Kidney (tissue), 14 donors: ENCODE data around the gene DIPK2B. TPM values are rescaled to one million over a fixed set of nuclear protein-coding genes. Genes with fewer than 3 reads are reported as not detected.

Source experiments
- DNase-seq, 5 donors: peaks; one replicate each; pipeline ENCODE4 v3.0.0-alpha.2; 2013 to 2020
- FAIRE-seq: peaks from 2 replicates; lab custom pipeline; 2012; peaks lifted over from hg19 to GRCh38; lab: Jason Lieb, UNC
- H3K27ac ChIP-seq, 2 donors: one replicate each; pipeline ENCODE4 v1.7.0; 2013; ENCODE audit warnings: low read depth in 2 of 2, low read length in 2 of 2, inconsistent platforms in 1 of 2
- H3K27me3 ChIP-seq: one replicate; pipeline ENCODE4 v1.7.1; 2013; ENCODE audit warnings: low read length, inconsistent platforms; ENCODE audit not compliant: control insufficient read depth, insufficient read depth
- H3K36me3 ChIP-seq, 3 donors: one replicate each; pipeline versions ENCODE4 v1.7.0 to v1.7.1; 2013; ENCODE audit warnings: low read length in 3 of 3, control low read depth in 1 of 3, inconsistent platforms in 1 of 3; ENCODE audit not compliant: insufficient read depth in 3 of 3, control insufficient read depth in 2 of 3
- H3K4me1 ChIP-seq, 3 donors: one replicate each; pipeline versions ENCODE4 v1.7.0 to v1.7.1; 2013; ENCODE audit warnings: low read length in 3 of 3, inconsistent platforms in 1 of 3, low read depth in 1 of 3; ENCODE audit not compliant: control insufficient read depth in 2 of 3, insufficient read depth in 2 of 3
- H3K4me3 ChIP-seq, 3 donors: one replicate each; pipeline versions ENCODE4 v1.7.0 to v1.8.1; 2013; ENCODE audit warnings: low read length in 3 of 3, control low read depth in 1 of 3, inconsistent platforms in 1 of 3
- H3K9ac ChIP-seq, 3 donors: one replicate each; pipeline versions ENCODE4 v1.7.0 to v1.7.1; 2013; ENCODE audit warnings: low read length in 3 of 3, control low read depth in 1 of 3, inconsistent platforms in 1 of 3
- H3K9me3 ChIP-seq, 3 donors: one replicate each; pipeline versions ENCODE4 v1.7.0 to v1.7.1; 2013; ENCODE audit warnings: low read length in 3 of 3, control low read depth in 1 of 3, inconsistent platforms in 1 of 3; ENCODE audit not compliant: control insufficient read depth in 2 of 3, insufficient read depth in 1 of 3
- intact Hi-C: fragments of 100-400 bp; cut with DNase I; formaldehyde crosslinking; loops from one replicate; pipeline ENCODE4 v1.11.1; 2022
- polyA plus RNA-seq: library from polyadenylated mRNA; stranded (reverse); fragments of 350-450 nt; fragmentation: Illumina TruSeq; extraction: RNeasy Lipid Tissue Mini Kit (QIAGEN cat#74804); gene quantifications from one replicate; pipeline ENCODE4 v1.2.3, GENCODE V29; 2014; ENCODE audit warnings: low read depth, low replicate concordance; ENCODE audit not compliant: insufficient read depth
- total RNA-seq: library from RNA; stranded (reverse); fragmentation: NEBNext Ultra II Directional; extraction: Animal tissue kit (Norgen Biotek cat#: 25700); gene quantifications from one replicate; pipeline ENCODE4 v1.2.1, GENCODE V29; 2021
- TF ChIP-seq, protein P1 (sequence below): IDR thresholded peaks from 3 replicates; pipeline ENCODE4 v1.5.1; 2012; ENCODE audit warnings: mild to moderate bottlenecking, moderate library complexity, borderline replicate concordance; ENCODE audit not compliant: insufficient read depth; ENCODE audit errors: extremely low read depth
- donor health status: control.
- donor health status: control.
- donor health status: control.
- donor health status: control.
- donor health status: control.
- donor health status: DM: yes; HTN: yes; CAD: no.
- donor health status: Normal renal cell carcinoma (clear cell type).

Gene DIPK2B
- total and polyA plus RNA-seq, 2 donors from 2014 or later, result 4.6 to 25.2 TPM

DNA sequence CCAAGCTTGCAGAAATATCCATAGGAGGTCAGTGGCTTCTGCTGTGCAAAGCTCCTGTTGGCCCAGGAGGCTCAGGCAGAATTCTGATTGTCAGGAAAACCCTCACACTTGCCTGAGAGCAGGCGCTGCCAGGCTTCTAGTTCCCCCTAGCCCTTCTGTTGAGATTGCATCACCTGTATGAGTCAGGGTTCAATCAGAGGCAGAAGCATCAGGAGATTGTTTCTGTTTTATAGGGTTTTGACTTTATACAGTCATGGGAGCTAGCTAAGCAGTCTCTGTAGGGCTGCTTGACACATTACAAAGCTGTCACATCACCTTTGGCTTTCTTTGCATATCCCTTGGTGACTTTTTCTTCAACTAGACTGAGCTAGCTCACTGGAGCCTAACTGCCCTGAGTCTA, 27.8 kb downstream of the DIPK2B start:
- TF ChIP-seq, protein P1, sequence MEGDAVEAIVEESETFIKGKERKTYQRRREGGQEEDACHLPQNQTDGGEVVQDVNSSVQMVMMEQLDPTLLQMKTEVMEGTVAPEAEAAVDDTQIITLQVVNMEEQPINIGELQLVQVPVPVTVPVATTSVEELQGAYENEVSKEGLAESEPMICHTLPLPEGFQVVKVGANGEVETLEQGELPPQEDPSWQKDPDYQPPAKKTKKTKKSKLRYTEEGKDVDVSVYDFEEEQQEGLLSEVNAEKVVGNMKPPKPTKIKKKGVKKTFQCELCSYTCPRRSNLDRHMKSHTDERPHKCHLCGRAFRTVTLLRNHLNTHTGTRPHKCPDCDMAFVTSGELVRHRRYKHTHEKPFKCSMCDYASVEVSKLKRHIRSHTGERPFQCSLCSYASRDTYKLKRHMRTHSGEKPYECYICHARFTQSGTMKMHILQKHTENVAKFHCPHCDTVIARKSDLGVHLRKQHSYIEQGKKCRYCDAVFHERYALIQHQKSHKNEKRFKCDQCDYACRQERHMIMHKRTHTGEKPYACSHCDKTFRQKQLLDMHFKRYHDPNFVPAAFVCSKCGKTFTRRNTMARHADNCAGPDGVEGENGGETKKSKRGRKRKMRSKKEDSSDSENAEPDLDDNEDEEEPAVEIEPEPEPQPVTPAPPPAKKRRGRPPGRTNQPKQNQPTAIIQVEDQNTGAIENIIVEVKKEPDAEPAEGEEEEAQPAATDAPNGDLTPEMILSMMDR, result no peak
- Histone ChIP-seq H3K4me3 (no peak overlapping the region), H3K4me1 (no peaks in the 10 kb centered on the region), H3K27ac (no peak overlapping the region), H3K9me3 (no peaks in the 10 kb centered on the region), H3K36me3 (no peaks in the 10 kb centered on the region), H3K9ac (no peak overlapping the region), H3K27me3 (no peaks in the 10 kb centered on the region)
- DNase-seq, result no peak
- intact Hi-C loops, result no loop called here
- no peak for FAIRE-seq

- intact Hi-C loops, result no loop called here
- no peaks in the 10 kb centered on the region for H3K36me3 ChIP-seq
- H3K4me3 ChIP-seq, result no peak overlapping the region
- no peaks in the 10 kb centered on the region for H3K27me3 ChIP-seq
- no peak overlapping the region for H3K9ac ChIP-seq
- no peaks in the 10 kb centered on the region for H3K4me1 ChIP-seq
- FAIRE-seq (no peak), DNase-seq (no peak)
- no peaks in the 10 kb centered on the region for H3K9me3 ChIP-seq
- TF ChIP-seq, protein P1, result no peak
- H3K27ac ChIP-seq, result no peak overlapping the region
Measured at GRCh38 chrX:45166781-45167180, 33.9 kb downstream of the DIPK2B start.

DNA sequence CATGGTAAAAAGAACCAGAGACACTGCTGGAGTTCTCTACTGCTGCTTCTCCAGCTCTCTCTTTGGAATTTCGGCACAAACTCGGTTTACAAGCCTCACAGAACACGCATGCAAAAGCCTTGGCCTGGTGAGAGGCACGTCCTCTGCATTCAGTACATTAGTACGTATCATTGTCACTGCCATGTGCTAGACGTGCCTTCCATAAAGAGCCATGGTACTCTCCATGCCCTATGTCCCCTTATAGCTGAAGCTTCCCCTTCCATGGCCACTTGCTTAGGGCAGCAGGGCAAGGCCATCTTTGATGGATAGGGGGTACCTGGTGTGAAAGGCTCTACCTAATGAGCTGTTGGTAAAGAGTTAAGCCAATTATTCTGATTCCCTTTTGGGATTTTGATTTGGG, 35.0 kb downstream of the DIPK2B start:
- Histone ChIP-seq H3K9ac (no peak overlapping the region), H3K9me3 (no peaks in the 10 kb centered on the region), H3K4me1 (no peaks in the 10 kb centered on the region), H3K4me3 (no peak overlapping the region), H3K27ac (no peak overlapping the region), H3K27me3 (no peaks in the 10 kb centered on the region), H3K36me3 (no peaks in the 10 kb centered on the region)
- intact Hi-C loops, result no loop called here
- TF ChIP-seq, protein P1, result no peak
- DNase-seq (no peak), FAIRE-seq (no peak)

- Histone ChIP-seq H3K36me3 (no peaks in the 10 kb centered on the region), H3K4me1 (no peaks in the 10 kb centered on the region), H3K4me3 (no peak overlapping the region), H3K27me3 (no peaks in the 10 kb centered on the region), H3K27ac (no peak overlapping the region), H3K9ac (no peak overlapping the region), H3K9me3 (no peaks in the 10 kb centered on the region)
- intact Hi-C loops, result no loop called here
- DNase-seq, result no peak
- FAIRE-seq, result no peak
- TF ChIP-seq, protein P1, result no peak
Measured at GRCh38 chrX:45164995-45165394, 35.7 kb downstream of the DIPK2B start.
